CD14-positive monocyte (primary cell): ENCODE measurements around the gene STK11. TPM values are rescaled to one million over a fixed set of nuclear protein-coding genes. Genes with fewer than 3 reads are reported as not detected.
A peak's percentile ranks its signal among the peaks of the same experiment; 100 is the strongest.

ENCODE experiments used
- DNase-seq, 3 donors: peaks; one replicate each; pipeline ENCODE4 v3.0.0-alpha.2; 2011 to 2022
- H2AFZ ChIP-seq: 2 replicates; pipeline ENCODE4 v1.6.0; 2012; ENCODE audit warnings: mild to moderate bottlenecking, low read depth, low read length, inconsistent platforms; ENCODE audit not compliant: insufficient read depth, poor library complexity, severe bottlenecking
- H3K27ac ChIP-seq, 2 donors: 1 replicate in 1 of 2; 2 replicates in 1 of 2; pipeline ENCODE4 v1.5.1; 2012 to 2013; ENCODE audit warnings: low read length in 2 of 2, control low read depth in 1 of 2, inconsistent platforms in 1 of 2, low read depth in 1 of 2, mild to moderate bottlenecking in 1 of 2
- H3K27me3 ChIP-seq, 2 donors: one replicate each; pipeline versions ENCODE4 v1.6.0 to v1.6.1; 2011 to 2013; ENCODE audit warnings: low read length in 2 of 2; ENCODE audit not compliant: control insufficient read depth in 2 of 2, insufficient read depth in 2 of 2
- H3K36me3 ChIP-seq, 2 donors: replicated peaks in 1 of 2; 1 replicate in 1 of 2; 2 replicates in 1 of 2; pipeline versions ENCODE4 v1.5.1 to v1.6.1; 2012 to 2013; ENCODE audit warnings: low read length in 2 of 2, control low read depth in 1 of 2, inconsistent platforms in 1 of 2, mild to moderate bottlenecking in 1 of 2; ENCODE audit not compliant: insufficient read depth in 2 of 2, control insufficient read depth in 1 of 2
- H3K4me1 ChIP-seq, 2 donors: 1 replicate in 1 of 2; 2 replicates in 1 of 2; pipeline versions ENCODE4 v1.5.1 to v1.6.1; 2012 to 2013; ENCODE audit warnings: low read length in 2 of 2, control low read depth in 1 of 2, inconsistent platforms in 1 of 2, mild to moderate bottlenecking in 1 of 2, moderate library complexity in 1 of 2; ENCODE audit not compliant: insufficient read depth in 2 of 2, control insufficient read depth in 1 of 2
- H3K4me2 ChIP-seq: replicated peaks from 2 replicates; pipeline ENCODE3; 2012; ENCODE audit warnings: low read length, moderate library complexity, mild to moderate bottlenecking; ENCODE audit not compliant: poor library complexity, severe bottlenecking; ENCODE audit errors: extremely low read depth
- H3K4me3 ChIP-seq, 3 experiments: fragments of 200-600 bp in 1 of 3; sonication (generic) in 1 of 3; replicated peaks in 1 of 3; 1 replicate in 2 of 3; 2 replicates in 1 of 3; pipeline ENCODE4 v1.5.1; 2011 to 2013; ENCODE audit warnings: low read length in 3 of 3, mild to moderate bottlenecking in 3 of 3, control low read depth in 2 of 3, low read depth in 2 of 3, inconsistent platforms in 1 of 3, moderate library complexity in 1 of 3
- H3K79me2 ChIP-seq: 2 replicates; pipeline ENCODE4 v1.6.0; 2012; ENCODE audit warnings: mild to moderate bottlenecking, control low read depth, inconsistent platforms, low read length, moderate library complexity; ENCODE audit not compliant: insufficient read depth
- H3K9ac ChIP-seq: 2 replicates; pipeline ENCODE4 v1.6.0; 2017; ENCODE audit warnings: low read length, mild to moderate bottlenecking; ENCODE audit not compliant: insufficient read depth, poor library complexity, severe bottlenecking
- H3K9me3 ChIP-seq, 2 donors: replicated peaks in 1 of 2; 1 replicate in 1 of 2; 2 replicates in 1 of 2; pipeline versions ENCODE4 v1.5.1 to v1.6.1; 2012 to 2013; ENCODE audit warnings: low read length in 2 of 2, control low read depth in 1 of 2; ENCODE audit not compliant: control insufficient read depth in 1 of 2, insufficient read depth in 1 of 2
- H4K20me1 ChIP-seq: 2 replicates; pipeline ENCODE4 v1.6.0; 2012; ENCODE audit warnings: mild to moderate bottlenecking, low read length, control low read depth, moderate library complexity; ENCODE audit not compliant: insufficient read depth
- H3K27ac Mint-ChIP-seq, 7 donors: one replicate each; pipeline ENCODE4 v1.8.0; 2020; ENCODE audit warnings: mild to moderate bottlenecking in 7 of 7, mixed read lengths in 7 of 7, moderate library complexity in 6 of 7, inconsistent platforms in 2 of 7
- H3K27me3 Mint-ChIP-seq, 3 donors: one replicate each; pipeline ENCODE4 v1.8.0; 2021 to 2022; ENCODE audit warnings: low read depth in 3 of 3, mild to moderate bottlenecking in 3 of 3, mixed read lengths in 3 of 3, moderate library complexity in 3 of 3, inconsistent platforms in 1 of 3
- H3K36me3 Mint-ChIP-seq, 2 donors: one replicate each; pipeline ENCODE4 v1.8.0; 2020; ENCODE audit warnings: mixed read lengths in 2 of 2, inconsistent platforms in 1 of 2, mild to moderate bottlenecking in 1 of 2
- H3K4me1 Mint-ChIP-seq: one replicate; pipeline ENCODE4 v1.8.0; 2020; ENCODE audit warnings: mild to moderate bottlenecking, mixed read lengths
- H3K4me3 Mint-ChIP-seq, 2 donors: one replicate each; pipeline ENCODE4 v1.8.0; 2020; ENCODE audit warnings: mild to moderate bottlenecking in 2 of 2, mixed read lengths in 2 of 2, moderate library complexity in 1 of 2
- H3K9me3 Mint-ChIP-seq, 7 donors: one replicate each; pipeline ENCODE4 v1.8.0; 2020 to 2022; ENCODE audit warnings: mixed read lengths in 7 of 7, mild to moderate bottlenecking in 6 of 7, moderate library complexity in 6 of 7, inconsistent platforms in 2 of 7
- CTCF ChIP-seq: fragments of 200-600 bp; IDR thresholded peaks from one replicate; pipeline ENCODE4 v1.8.0; 2022; ENCODE audit warnings: antibody characterized with exemption, mild to moderate bottlenecking
- WGBS: methylation state at CpG from one replicate; pipeline ENCODE4 v1.1.5; 2013; ENCODE audit warnings: missing lambda C conversion rate; ENCODE audit not compliant: insufficient coverage; 5-methylcytosine and 5-hydroxymethylcytosine counted together
- intact Hi-C, 2 donors: fragments of 100-400 bp; cut with micrococcal nuclease; formaldehyde crosslinking; loops; one replicate each; pipeline versions ENCODE4 v1.15.0 to v1.15.1; 2023
- polyA minus RNA-seq: library from RNA; depleted of rRNA, polyadenylated mRNA; stranded (reverse); fragments of >200 nt; gene quantifications from 2 replicates; pipeline ENCODE4 v1.2.3, GENCODE V29; 2012
- polyA plus RNA-seq, 3 donors: library from polyadenylated mRNA; depleted of rRNA in 1 of 3; unstranded in 2 of 3; stranded (reverse) in 1 of 3; fragments of 300-500 nt in 2 of 3; fragments of >200 nt in 1 of 3; fragmentation: Illumina TruSeq in 2 of 3; gene quantifications; 1 replicate in 2 of 3; 2 replicates in 1 of 3; pipeline ENCODE4 v1.2.3, GENCODE V29; 2012 to 2021
- total RNA-seq, 12 experiments: library from RNA in 1 of 12; stranded (reverse) in 1 of 12; fragments of 120-200 nt in 1 of 12; gene quantifications; one replicate each; pipeline ENCODE4 v1.2.4 and lab custom pipeline; 2013 to 2026; ENCODE audit warnings: mixed read lengths in 6 of 12, inconsistent platforms in 1 of 12

Gene STK11, protein sequence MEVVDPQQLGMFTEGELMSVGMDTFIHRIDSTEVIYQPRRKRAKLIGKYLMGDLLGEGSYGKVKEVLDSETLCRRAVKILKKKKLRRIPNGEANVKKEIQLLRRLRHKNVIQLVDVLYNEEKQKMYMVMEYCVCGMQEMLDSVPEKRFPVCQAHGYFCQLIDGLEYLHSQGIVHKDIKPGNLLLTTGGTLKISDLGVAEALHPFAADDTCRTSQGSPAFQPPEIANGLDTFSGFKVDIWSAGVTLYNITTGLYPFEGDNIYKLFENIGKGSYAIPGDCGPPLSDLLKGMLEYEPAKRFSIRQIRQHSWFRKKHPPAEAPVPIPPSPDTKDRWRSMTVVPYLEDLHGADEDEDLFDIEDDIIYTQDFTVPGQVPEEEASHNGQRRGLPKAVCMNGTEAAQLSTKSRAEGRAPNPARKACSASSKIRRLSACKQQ
- total RNA-seq (2013), result 64.2 TPM
- polyA plus RNA-seq (10 to 100 TPM in 2 of 3 donors, 1 to 10 TPM in 1; 6.2 to 72.1 (median 15.4) TPM), polyA minus RNA-seq (55.1 and 92.9 TPM in 2 replicates), total RNA-seq (lab: John Stamatoyannopoulos, UW) (17.8 to 61.1 (median 48.1) reads per million in 11 experiments)

DNA sequence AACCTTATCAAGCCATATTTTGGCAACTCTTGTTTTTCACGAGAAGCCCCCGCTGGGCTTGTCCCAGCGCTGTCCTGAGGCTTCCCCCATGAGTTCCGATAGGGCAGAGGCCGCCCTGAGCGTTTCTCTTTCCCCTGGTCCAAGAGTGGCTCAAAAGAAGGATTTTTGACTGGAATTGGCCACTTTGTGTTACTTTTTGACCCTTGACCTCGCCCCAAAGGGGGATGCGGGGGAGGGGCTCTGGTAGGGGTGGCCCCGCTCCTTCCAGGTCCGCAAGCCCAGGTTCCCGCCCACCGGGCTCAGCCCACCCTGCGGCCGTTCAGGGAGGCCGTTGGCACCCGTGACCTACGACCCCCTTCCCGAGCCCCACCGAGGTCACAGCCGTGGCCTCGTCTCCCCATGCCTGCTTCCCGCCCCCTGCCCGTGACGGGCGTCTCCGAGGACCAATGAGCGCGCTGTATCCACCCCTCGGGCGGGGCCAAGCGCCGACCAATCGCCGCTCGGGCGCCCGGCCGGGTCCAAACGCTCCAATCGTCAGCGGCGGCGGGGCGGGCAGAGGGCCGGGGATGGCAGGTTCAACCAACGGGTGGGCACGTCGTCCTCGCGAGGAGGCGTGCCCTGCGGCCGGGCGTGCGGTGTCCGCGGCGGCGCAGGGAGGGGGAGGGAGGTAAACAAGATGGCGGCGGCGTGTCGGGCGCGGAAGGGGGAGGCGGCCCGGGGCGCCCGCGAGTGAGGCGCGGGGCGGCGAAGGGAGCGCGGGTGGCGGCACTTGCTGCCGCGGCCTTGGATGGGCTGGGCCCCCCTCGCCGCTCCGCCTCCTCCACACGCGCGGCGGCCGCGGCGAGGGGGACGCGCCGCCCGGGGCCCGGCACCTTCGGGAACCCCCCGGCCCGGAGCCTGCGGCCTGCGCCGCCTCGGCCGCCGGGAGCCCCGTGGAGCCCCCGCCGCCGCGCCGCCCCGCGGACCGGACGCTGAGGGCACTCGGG is at the start of gene STK11:
Gene STK11 (plus strand): TSS at position 665 of the 986 bp plus-strand sequence. CDS start 1,136 bp downstream, outside the sequence.
- no peak for TF ChIP-seq CTCF
- Histone ChIP-seq H3K4me1 (peaks cover 36 to 49% of the 10 kb centered on the region in 2 donors), H3K79me2 (peaks cover 44% of the 10 kb centered on the region), H3K9ac (peak within 1 kb of the TSS; percentile 73), H3K4me3 (peak within 1 kb of the TSS; percentile 73 to 96 (median 87)), H3K27me3 (no peaks in the 10 kb centered on the region), H4K20me1 (peaks cover 40% of the 10 kb centered on the region), H3K27ac (peak within 1 kb of the TSS; percentile 51 to 83), H3K4me2 (peak within 1 kb of the TSS; percentile 95), H2AFZ (peak within 1 kb of the TSS; percentile 77), H3K36me3 (peaks cover 0 to 9% of the 10 kb centered on the region in 2 donors), H3K9me3 (no peaks in the 10 kb centered on the region)
- DNase-seq, result peak; percentile 96 to 97 (median 96)
- peaks cover 9 to 14% of the 10 kb centered on the region in 2 donors for H3K36me3 Mint-ChIP-seq
- intact Hi-C loops, result no loop called here
- peak within 1 kb of the TSS; percentile 89 to 93 (median 92) for H3K27ac Mint-ChIP-seq
- H3K4me1 Mint-ChIP-seq, result peaks cover 40% of the 10 kb centered on the region
- peak within 1 kb of the TSS; percentile 97 for H3K4me3 Mint-ChIP-seq
- WGBS, result 4% methylated on average over 113 of the region's 114 CpGs
- H3K27me3 Mint-ChIP-seq, result peaks cover 0 to 4% (median 1%) of the 10 kb centered on the region in 3 donors
- H3K9me3 Mint-ChIP-seq, result no peaks in the 10 kb centered on the region
